GM12874 (cell line): ENCODE measurements around the gene FAM209A.

Experiments
- CTCF ChIP-seq: IDR thresholded peaks from 2 replicates; pipeline ENCODE4 v1.5.1; 2011; ENCODE audit warnings: low read depth, mild to moderate bottlenecking, control low read depth, low read length, moderate library complexity; ENCODE audit not compliant: insufficient read depth

Gene FAM209A

GRCh38 chr20:56540415-56540814 is 15.9 kb downstream of the FAM209A start:
- TF ChIP-seq CTCF = no peak

- no peak for TF ChIP-seq CTCF
These were observed 18.0 kb downstream of the FAM209A start for GRCh38 chr20:56542489-56543030.

- TF ChIP-seq CTCF = no peak
These were observed 27.0 kb downstream of the FAM209A start for GRCh38 chr20:56551571-56551970.

GRCh38 chr20:56552911-56553629 is 28.5 kb downstream of the FAM209A start:
- no peak for TF ChIP-seq CTCF

GRCh38 chr20:56554869-56555268 is 30.3 kb downstream of the FAM209A start:
- TF ChIP-seq CTCF = no peak

- TF ChIP-seq CTCF = no peak
These were observed 34.4 kb downstream of the FAM209A start for GRCh38 chr20:56558968-56559367.

- no peak for TF ChIP-seq CTCF
These were observed 41.0 kb downstream of the FAM209A start for GRCh38 chr20:56565511-56565910.
